HepG2 (cell line): ENCODE results near the gene ZNF512B. TPM values are rescaled to one million over a fixed set of nuclear protein-coding genes. Genes with fewer than 3 reads are reported as not detected.

Experiments used
- BCLAF1 ChIP-seq: fragments of 450-650 bp; IDR thresholded peaks from 2 replicates; pipeline ENCODE4 v1.6.1; 2017; ENCODE audit warnings: mild to moderate bottlenecking
- IKZF4 ChIP-seq: sonication (generic); formaldehyde crosslinking; IDR thresholded peaks from 2 replicates; pipeline ENCODE4 v1.5.1; 2020; ENCODE audit warnings: borderline replicate concordance, mild to moderate bottlenecking, low read depth, missing genetic modification reagents; ENCODE audit errors: not compliant biosample characterization
- KAT8 ChIP-seq: IDR thresholded peaks from 2 replicates; pipeline ENCODE4 v1.6.1; 2016; ENCODE audit warnings: missing genetic modification reagents, missing compliant biosample characterization
- MATR3 ChIP-seq: sonication (generic); formaldehyde crosslinking; IDR thresholded peaks from 2 replicates; pipeline ENCODE4 v1.4.0; 2020; ENCODE audit warnings: missing genetic modification reagents
- MLXIP ChIP-seq: sonication (generic); formaldehyde crosslinking; IDR thresholded peaks from 2 replicates; pipeline ENCODE4 v1.9.0; 2021; ENCODE audit warnings: missing genetic modification reagents, borderline replicate concordance
- RAD21 ChIP-seq: fragments of 450-650 bp; formaldehyde crosslinking; IDR thresholded peaks from 2 replicates; pipeline ENCODE4 v1.5.0; 2020; ENCODE audit warnings: mild to moderate bottlenecking
- SIX1 ChIP-seq: sonication (generic); formaldehyde crosslinking; IDR thresholded peaks from 2 replicates; pipeline ENCODE4 v1.4.0; 2020; ENCODE audit warnings: missing genetic modification reagents, borderline replicate concordance
- SP1 ChIP-seq, 2 experiments: fragments of 450-650 bp in 1 of 2; sonication (generic) in 1 of 2; formaldehyde crosslinking in 1 of 2; IDR thresholded peaks; 2 replicates each; pipeline versions ENCODE4 v1.4.0 to v1.6.1; 2016 to 2020; ENCODE audit warnings: missing genetic modification reagents in 1 of 2
- TAF1 ChIP-seq: sonication (generic); formaldehyde crosslinking; IDR thresholded peaks from 2 replicates; pipeline ENCODE4 v1.4.0; 2020; ENCODE audit warnings: missing genetic modification reagents
- TEAD2 ChIP-seq: sonication (generic); formaldehyde crosslinking; IDR thresholded peaks from 2 replicates; pipeline ENCODE4 v1.9.0; 2021; ENCODE audit warnings: missing genetic modification reagents
- TOPORS ChIP-seq: sonication (generic); formaldehyde crosslinking; IDR thresholded peaks from 2 replicates; pipeline ENCODE4 v1.8.0; 2023; ENCODE audit warnings: mild to moderate bottlenecking, missing genetic modification reagents
- ZBTB1 ChIP-seq: sonication (generic); formaldehyde crosslinking; IDR thresholded peaks from 2 replicates; pipeline ENCODE4 v1.4.0; 2020; ENCODE audit warnings: missing genetic modification reagents, borderline replicate concordance
- ZBTB4 ChIP-seq: sonication (generic); formaldehyde crosslinking; IDR thresholded peaks from 2 replicates; pipeline ENCODE4 v1.4.0; 2020; ENCODE audit warnings: missing genetic modification reagents, mild to moderate bottlenecking, borderline replicate concordance
- ZC3H13 ChIP-seq: sonication (generic); formaldehyde crosslinking; IDR thresholded peaks from 2 replicates; pipeline ENCODE4 v1.8.1; 2023; ENCODE audit warnings: mild to moderate bottlenecking, missing genetic modification reagents, moderate library complexity
- ZNF143 ChIP-seq: sonication (generic); formaldehyde crosslinking; IDR thresholded peaks from 2 replicates; pipeline ENCODE4 v1.4.0; 2020; ENCODE audit warnings: missing genetic modification reagents
- ZNF33A ChIP-seq: sonication (generic); formaldehyde crosslinking; IDR thresholded peaks from 2 replicates; pipeline ENCODE4 v1.5.1; 2020; ENCODE audit warnings: missing genetic modification reagents, mild to moderate bottlenecking, moderate library complexity, borderline replicate concordance
- ZNF350 ChIP-seq: sonication (generic); formaldehyde crosslinking; IDR thresholded peaks from 2 replicates; pipeline ENCODE4 v1.4.0; 2020; ENCODE audit warnings: mild to moderate bottlenecking, low read depth, missing genetic modification reagents, borderline replicate concordance
- ZNF660 ChIP-seq: sonication (generic); formaldehyde crosslinking; IDR thresholded peaks from 2 replicates; pipeline ENCODE4 v1.5.1; 2020; ENCODE audit warnings: mild to moderate bottlenecking, low read depth, missing genetic modification reagents, borderline replicate concordance
- ZNF747 ChIP-seq: sonication (generic); formaldehyde crosslinking; IDR thresholded peaks from 2 replicates; pipeline ENCODE4 v1.8.1; 2023; ENCODE audit warnings: missing genetic modification reagents, mild to moderate bottlenecking, borderline replicate concordance
- ZSCAN30 ChIP-seq: sonication (generic); formaldehyde crosslinking; IDR thresholded peaks from 2 replicates; pipeline ENCODE4 v1.5.0; 2020; ENCODE audit warnings: mild to moderate bottlenecking, missing genetic modification reagents
- polyA plus RNA-seq, 8 experiments: library from polyadenylated mRNA; depleted of rRNA in 3 of 8; stranded (reverse) in 7 of 8; unstranded in 1 of 8; fragments of >200 nt; fragmentation: Illumina TruSeq in 4 of 8; extraction: Trizol in 4 of 8; gene quantifications; 2 replicates each; pipeline versions ENCODE4 v1.2.1 to v1.2.3, GENCODE V29; 2011 to 2016; ENCODE audit warnings: low read depth in 4 of 8, missing spikeins in 1 of 8, mixed read lengths in 1 of 8; ENCODE audit not compliant: insufficient read depth in 1 of 8
- total RNA-seq, 5 experiments: library from RNA; depleted of rRNA; stranded (reverse); fragments of >200 nt; fragmentation: Illumina TruSeq; extraction: Trizol; gene quantifications; 2 replicates each; pipeline ENCODE4 v1.2.3, GENCODE V29; 2016; ENCODE audit warnings: low read depth in 1 of 5

The ZNF512B gene
- total and polyA plus RNA-seq, 2 of the 13 experiments (the other 11 are each of a cell fraction or from before 2014, with no cell fraction given) = 11.5 to 30.6 TPM

- peak; percentile 89; the same call in 1 of the 2 replicates for TF ChIP-seq ZSCAN30 (CRISPR knock-in tag)
- peak; percentile 91 for TF ChIP-seq ZNF350
- TF ChIP-seq RAD21 (CRISPR knock-in tag) = peak; percentile 54
- TF ChIP-seq BCLAF1 = no peak
- peak; percentile 89 for TF ChIP-seq TAF1
- no peak for TF ChIP-seq SP1 (IDR thresholded peaks at IDR 0.05)
- TF ChIP-seq SP1 (CRISPR knock-in tag; IDR thresholded peaks at IDR 0.05) = peak; percentile 78; the same call in 1 of the 2 replicates
- TF ChIP-seq KAT8 = peak; percentile 35; the same call in 1 of the 2 replicates
- TF ChIP-seq MLXIP (CRISPR knock-in tag) = 0 out of 2 replicates have a peak, but pooled peaks have one; percentile 42
- TF ChIP-seq ZNF33A (CRISPR knock-in tag) = 0 out of 2 replicates have a peak, but pooled peaks have one; percentile 7
- no peak for TF ChIP-seq TOPORS (CRISPR knock-in tag)
- no peak for TF ChIP-seq MATR3 (CRISPR knock-in tag)
- 0 out of 2 replicates have a peak, but pooled peaks have one; percentile 68 for TF ChIP-seq ZBTB1 (CRISPR knock-in tag)
- no peak for TF ChIP-seq ZNF747 (CRISPR knock-in tag)
- peak; percentile 30; the same call in 1 of the 2 replicates for TF ChIP-seq SIX1 (CRISPR knock-in tag)
- no peak for TF ChIP-seq TEAD2 (CRISPR knock-in tag)
- no peak for TF ChIP-seq ZBTB4 (CRISPR knock-in tag)
- TF ChIP-seq IKZF4 (CRISPR knock-in tag) = no peak
- no peak for TF ChIP-seq ZC3H13 (CRISPR knock-in tag)
- TF ChIP-seq ZNF660 (CRISPR knock-in tag) = no peak
- no peak; the same call in 1 of the 2 replicates for TF ChIP-seq ZNF143
Measured at GRCh38 chr20:63957004-63957689, 12.6 kb downstream of the ZNF512B start (continued).
